Kidney (tissue), 14 donors: ENCODE results near the gene SFXN5. TPM values are rescaled to one million over a fixed set of nuclear protein-coding genes. Genes with fewer than 3 reads are reported as not detected.
"Not testable (repeated sequence)": the region's sequence is repeated elsewhere in the genome, so short reads cannot be mapped to it uniquely, and the experiment has no call there.

Experiments used
- DNase-seq, 5 donors: peaks; one replicate each; pipeline ENCODE4 v3.0.0-alpha.2; 2013 to 2020
- FAIRE-seq: peaks from 2 replicates; lab custom pipeline; 2012; peaks lifted over from hg19 to GRCh38; lab: Jason Lieb, UNC
- H3K27ac ChIP-seq, 2 donors: one replicate each; pipeline ENCODE4 v1.7.0; 2013; ENCODE audit warnings: low read depth in 2 of 2, low read length in 2 of 2, inconsistent platforms in 1 of 2
- H3K27me3 ChIP-seq: one replicate; pipeline ENCODE4 v1.7.1; 2013; ENCODE audit warnings: low read length, inconsistent platforms; ENCODE audit not compliant: control insufficient read depth, insufficient read depth
- H3K36me3 ChIP-seq, 3 donors: one replicate each; pipeline versions ENCODE4 v1.7.0 to v1.7.1; 2013; ENCODE audit warnings: low read length in 3 of 3, control low read depth in 1 of 3, inconsistent platforms in 1 of 3; ENCODE audit not compliant: insufficient read depth in 3 of 3, control insufficient read depth in 2 of 3
- H3K4me1 ChIP-seq, 3 donors: one replicate each; pipeline versions ENCODE4 v1.7.0 to v1.7.1; 2013; ENCODE audit warnings: low read length in 3 of 3, inconsistent platforms in 1 of 3, low read depth in 1 of 3; ENCODE audit not compliant: control insufficient read depth in 2 of 3, insufficient read depth in 2 of 3
- H3K4me3 ChIP-seq, 3 donors: one replicate each; pipeline versions ENCODE4 v1.7.0 to v1.8.1; 2013; ENCODE audit warnings: low read length in 3 of 3, control low read depth in 1 of 3, inconsistent platforms in 1 of 3
- H3K9ac ChIP-seq, 3 donors: one replicate each; pipeline versions ENCODE4 v1.7.0 to v1.7.1; 2013; ENCODE audit warnings: low read length in 3 of 3, control low read depth in 1 of 3, inconsistent platforms in 1 of 3
- H3K9me3 ChIP-seq, 3 donors: one replicate each; pipeline versions ENCODE4 v1.7.0 to v1.7.1; 2013; ENCODE audit warnings: low read length in 3 of 3, control low read depth in 1 of 3, inconsistent platforms in 1 of 3; ENCODE audit not compliant: control insufficient read depth in 2 of 3, insufficient read depth in 1 of 3
- intact Hi-C: fragments of 100-400 bp; cut with DNase I; formaldehyde crosslinking; loops from one replicate; pipeline ENCODE4 v1.11.1; 2022
- polyA plus RNA-seq: library from polyadenylated mRNA; stranded (reverse); fragments of 350-450 nt; fragmentation: Illumina TruSeq; extraction: RNeasy Lipid Tissue Mini Kit (QIAGEN cat#74804); gene quantifications from one replicate; pipeline ENCODE4 v1.2.3, GENCODE V29; 2014; ENCODE audit warnings: low read depth, low replicate concordance; ENCODE audit not compliant: insufficient read depth
- total RNA-seq: library from RNA; stranded (reverse); fragmentation: NEBNext Ultra II Directional; extraction: Animal tissue kit (Norgen Biotek cat#: 25700); gene quantifications from one replicate; pipeline ENCODE4 v1.2.1, GENCODE V29; 2021
- TF ChIP-seq, protein P1 (sequence below): IDR thresholded peaks from 3 replicates; pipeline ENCODE4 v1.5.1; 2012; ENCODE audit warnings: mild to moderate bottlenecking, moderate library complexity, borderline replicate concordance; ENCODE audit not compliant: insufficient read depth; ENCODE audit errors: extremely low read depth
- donor health status: control.
- donor health status: control.
- donor health status: control.
- donor health status: control.
- donor health status: control.
- donor health status: DM: yes; HTN: yes; CAD: no.
- donor health status: Normal renal cell carcinoma (clear cell type).

The SFXN5 gene
- total and polyA plus RNA-seq, 2 donors from 2014 or later: 21.4 to 35.9 TPM

DNA sequence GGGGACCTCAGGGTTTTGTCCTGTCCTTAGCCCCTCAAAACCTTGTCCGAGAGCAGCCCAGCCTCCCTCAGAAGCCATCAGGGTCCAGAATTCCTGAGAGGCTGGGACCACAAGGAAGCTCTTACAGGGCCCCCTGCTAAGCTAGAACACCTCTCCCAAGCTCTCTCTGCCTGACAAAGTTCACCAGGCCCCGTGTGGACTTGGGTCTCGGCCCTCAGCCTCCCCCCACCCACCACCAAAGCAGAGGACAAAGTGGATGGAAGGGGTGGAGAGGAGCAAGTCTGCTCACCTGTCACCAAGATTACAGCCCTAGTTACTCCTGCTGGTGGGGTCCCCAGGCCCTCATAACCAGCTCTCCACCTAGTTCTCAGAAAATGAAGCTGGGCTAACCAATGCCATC lies 24.4 kb upstream of the SFXN5 start:
- intact Hi-C loops: no loop called here
- no peaks in the 10 kb centered on the region for H3K9me3 ChIP-seq
- H3K9ac ChIP-seq: no peak overlapping the region
- no peaks in the 10 kb centered on the region for H3K27me3 ChIP-seq
- TF ChIP-seq, protein P1, sequence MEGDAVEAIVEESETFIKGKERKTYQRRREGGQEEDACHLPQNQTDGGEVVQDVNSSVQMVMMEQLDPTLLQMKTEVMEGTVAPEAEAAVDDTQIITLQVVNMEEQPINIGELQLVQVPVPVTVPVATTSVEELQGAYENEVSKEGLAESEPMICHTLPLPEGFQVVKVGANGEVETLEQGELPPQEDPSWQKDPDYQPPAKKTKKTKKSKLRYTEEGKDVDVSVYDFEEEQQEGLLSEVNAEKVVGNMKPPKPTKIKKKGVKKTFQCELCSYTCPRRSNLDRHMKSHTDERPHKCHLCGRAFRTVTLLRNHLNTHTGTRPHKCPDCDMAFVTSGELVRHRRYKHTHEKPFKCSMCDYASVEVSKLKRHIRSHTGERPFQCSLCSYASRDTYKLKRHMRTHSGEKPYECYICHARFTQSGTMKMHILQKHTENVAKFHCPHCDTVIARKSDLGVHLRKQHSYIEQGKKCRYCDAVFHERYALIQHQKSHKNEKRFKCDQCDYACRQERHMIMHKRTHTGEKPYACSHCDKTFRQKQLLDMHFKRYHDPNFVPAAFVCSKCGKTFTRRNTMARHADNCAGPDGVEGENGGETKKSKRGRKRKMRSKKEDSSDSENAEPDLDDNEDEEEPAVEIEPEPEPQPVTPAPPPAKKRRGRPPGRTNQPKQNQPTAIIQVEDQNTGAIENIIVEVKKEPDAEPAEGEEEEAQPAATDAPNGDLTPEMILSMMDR: no peak
- no peak overlapping the region for H3K4me3 ChIP-seq
- FAIRE-seq: no peak
- H3K4me1 ChIP-seq: peaks cover 0 to 57% (median 53%) of the 10 kb centered on the region in 3 donors
- DNase-seq: peak in 1 of 5 donors; percentile 7
- H3K27ac ChIP-seq: peak overlapping the region in 1 of 2 donors; percentile 34
- H3K36me3 ChIP-seq: no peaks in the 10 kb centered on the region

DNA sequence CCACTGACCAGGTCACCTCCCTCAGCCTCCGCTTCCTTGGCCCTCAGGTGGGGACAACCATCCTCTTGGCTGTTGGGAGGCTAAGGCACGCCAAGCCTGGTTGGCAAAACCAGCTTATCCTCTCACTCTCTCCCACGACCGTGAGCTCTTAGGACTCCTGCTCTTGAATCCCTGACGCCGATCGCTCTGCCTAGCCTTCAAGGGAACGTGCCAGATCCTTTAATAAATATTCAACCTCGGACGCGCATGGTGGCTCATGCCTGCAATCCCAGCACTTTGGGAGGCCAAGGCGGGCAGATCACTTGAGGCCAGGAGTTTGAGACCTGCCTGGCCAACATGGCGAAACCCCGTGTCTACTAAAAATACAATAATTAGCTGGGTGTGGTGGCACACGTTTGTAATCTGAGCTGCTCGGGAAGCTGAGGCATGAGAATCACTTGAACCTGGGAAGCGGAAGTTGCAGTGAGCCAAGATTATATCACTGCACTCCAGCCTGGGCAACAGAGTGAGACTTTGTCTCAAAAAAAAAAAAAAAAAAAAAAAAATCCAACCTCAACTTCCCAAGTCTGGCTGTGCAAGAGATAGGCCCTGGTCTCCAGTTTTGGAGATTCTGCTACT lies 22.2 kb upstream of the SFXN5 start:
- H3K9me3 ChIP-seq, H3K9ac ChIP-seq, FAIRE-seq, intact Hi-C loops, H3K36me3 ChIP-seq, H3K27me3 ChIP-seq: not testable (repeated sequence)
- Histone ChIP-seq H3K4me1 (peaks cover 2 to 70% (median 65%) of the 10 kb centered on the region in 3 donors), H3K4me3 (peak overlapping the region in 1 of 3 donors; percentile 11), H3K27ac (peak overlapping the region; percentile 81 to 84)
- peak in 2 of 5 donors; percentile 63 to 66 for DNase-seq

DNA sequence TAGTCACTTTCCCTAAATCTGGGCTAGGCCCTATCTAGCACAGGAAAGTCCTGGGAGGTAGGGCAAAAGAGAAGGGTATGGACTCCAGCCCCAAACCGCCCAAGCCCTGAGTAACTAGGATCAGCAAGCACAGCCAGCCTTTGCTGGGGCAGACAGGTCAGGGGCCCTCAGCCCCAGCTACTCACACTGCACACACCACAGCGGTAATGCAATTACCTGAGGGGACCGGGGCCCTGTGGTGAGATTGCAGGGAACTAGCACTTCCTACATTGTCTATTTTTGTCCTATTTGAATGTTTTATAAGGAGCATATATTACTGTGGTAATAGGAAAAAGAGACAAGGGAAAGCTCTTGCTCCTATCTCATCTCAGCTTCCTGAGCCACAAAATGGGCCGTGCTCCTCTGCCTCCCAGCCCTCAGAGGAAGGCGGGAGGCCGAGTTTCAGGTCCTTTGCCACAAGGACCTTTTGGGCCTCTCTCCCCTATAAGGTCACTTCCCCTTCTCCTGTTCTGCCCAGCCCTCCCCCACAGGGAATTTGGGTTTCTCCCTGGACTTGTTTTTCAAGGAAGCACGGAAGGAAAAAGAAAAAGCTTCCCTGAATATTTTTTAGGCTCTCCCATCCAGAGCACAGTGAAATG lies 20.8 kb upstream of the SFXN5 start:
- intact Hi-C loops: no loop called here
- Histone ChIP-seq H3K36me3 (peaks cover 0 to 8% (median 5%) of the 10 kb centered on the region in 3 donors), H3K27ac (peak overlapping the region; percentile 63 to 81), H3K9ac (peak overlapping the region in 1 of 3 donors; percentile 2), H3K27me3 (no peaks in the 10 kb centered on the region), H3K4me1 (peaks cover 2 to 76% (median 63%) of the 10 kb centered on the region in 3 donors), H3K4me3 (no peak overlapping the region), H3K9me3 (no peaks in the 10 kb centered on the region)
- no peak for FAIRE-seq
- TF ChIP-seq, protein P1: no peak
- DNase-seq: peak in 2 of 5 donors; percentile 30 to 33

DNA sequence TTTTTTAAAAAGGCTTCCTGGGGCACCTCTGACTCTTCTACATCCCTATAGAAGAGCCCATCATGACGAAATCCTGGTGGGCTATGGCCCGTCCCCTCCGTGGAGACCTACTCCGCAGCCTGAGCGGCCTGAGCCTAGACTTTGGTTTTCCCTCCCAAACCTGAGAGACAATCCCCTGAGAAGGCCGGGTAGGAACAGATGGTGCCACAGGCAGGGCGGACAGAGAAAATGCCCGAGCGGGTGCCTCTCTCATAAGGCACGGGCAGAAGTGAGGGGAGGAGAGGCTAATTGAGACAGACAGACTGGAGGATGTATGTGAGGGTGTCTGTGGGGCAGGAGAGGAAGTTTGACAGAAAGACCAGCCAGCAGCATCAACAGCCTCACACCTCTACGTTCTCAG lies 20.2 kb upstream of the SFXN5 start:
- peak overlapping the region; percentile 63 to 81 for H3K27ac ChIP-seq
- peak in 1 of 5 donors; percentile 37 for DNase-seq
- intact Hi-C loops: no loop called here
- H3K9me3 ChIP-seq: no peaks in the 10 kb centered on the region
- H3K4me3 ChIP-seq: no peak overlapping the region
- FAIRE-seq: no peak
- H3K4me1 ChIP-seq: peaks cover 2 to 75% (median 63%) of the 10 kb centered on the region in 3 donors
- peaks cover 0 to 14% (median 9%) of the 10 kb centered on the region in 3 donors for H3K36me3 ChIP-seq
- TF ChIP-seq, protein P1: no peak
- H3K27me3 ChIP-seq: no peaks in the 10 kb centered on the region
- peak overlapping the region in 1 of 3 donors; percentile 2 for H3K9ac ChIP-seq
